ENCODE results near the gene AMD1. TPM values are rescaled to one million over a fixed set of nuclear protein-coding genes. Genes with fewer than 3 reads are reported as not detected.

AMD1 gene
- total RNA-seq (2021) (73.3 and 87.6 TPM in 2 replicates), Bru-seq, nascent RNA (percentile 99 among the genes with signal in this experiment), BruChase-seq, experiment 1, labeled RNA remaining after a 2-hour chase (percentile 99 among the genes with signal in this experiment), BruChase-seq, experiment 2, labeled RNA remaining after a 6-hour chase (percentile 92 among the genes with signal in this experiment)
- long read RNA-seq, full-length matches to known transcripts = 147 of 163 reads
- long read RNA-seq, partial matches to known transcripts = 4 of 163 reads
- long read RNA-seq, other reads (novel, unspliced or antisense) = 12 of 163 reads

DNA sequence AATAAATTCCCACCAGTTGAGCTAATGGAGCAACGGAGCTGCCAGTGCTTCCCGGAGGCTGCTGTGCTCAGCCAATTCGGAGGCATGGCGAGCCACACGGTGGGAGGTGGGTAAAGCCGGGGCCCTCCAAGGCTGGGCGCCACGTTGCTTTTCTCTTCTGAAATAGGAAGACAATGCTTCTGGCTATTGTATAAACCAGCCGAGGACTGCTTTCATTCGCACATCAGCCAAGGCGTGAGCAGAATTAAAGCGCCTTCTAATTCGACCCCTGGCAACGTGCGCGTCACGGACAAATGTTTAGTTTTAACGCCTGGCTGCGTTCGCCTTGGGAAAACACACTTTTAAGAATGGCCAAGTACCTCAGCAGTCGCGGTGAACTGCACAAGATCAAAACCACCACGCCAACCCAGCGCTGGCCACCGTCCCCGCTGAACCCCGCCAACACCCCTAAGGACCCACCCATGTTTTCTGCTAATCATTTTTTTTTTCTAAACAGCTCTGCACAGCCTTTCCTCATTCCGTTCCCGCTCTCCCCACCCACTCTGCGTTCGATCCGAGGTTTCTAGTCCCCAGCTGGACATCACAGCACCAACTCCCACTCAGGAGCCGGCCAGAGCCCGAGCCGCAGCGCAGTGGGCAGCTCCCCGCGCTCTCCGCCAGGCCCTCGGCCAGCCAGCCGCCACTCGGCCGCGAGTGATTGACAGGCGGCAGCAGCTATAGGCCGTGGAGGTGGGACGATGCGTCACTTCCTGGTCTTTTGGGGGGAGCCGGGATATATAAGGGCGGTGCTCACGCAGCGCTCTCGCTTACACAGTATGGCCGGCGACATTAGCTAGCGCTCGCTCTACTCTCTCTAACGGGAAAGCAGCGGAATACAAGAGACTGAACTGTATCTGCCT lies at the start of gene AMD1:
Gene AMD1, plus strand, starts transcription at position 805 of the 899 bp plus-strand sequence. CDS start 321 bp downstream, outside the sequence.
- Histone ChIP-seq H3K27me3 (replicated peaks; ENCODE audit: insufficient read depth, low read depth, low read length, poor library complexity) (no peaks in the 10 kb centered on the region), H3K4me1 (ENCODE audit: insufficient read depth, low read length, poor library complexity, severe bottlenecking) (peaks cover 24% of the 10 kb centered on the region), H3K27ac (ENCODE audit: low read depth, low read length, poor library complexity, severe bottlenecking) (peak within 1 kb of the TSS; percentile 92), H3K4me3 (ENCODE audit: low read depth, low read length, poor library complexity, severe bottlenecking) (peak within 1 kb of the TSS; percentile 96), H3K36me3 (ENCODE audit: insufficient read depth, low read length, poor library complexity, severe bottlenecking) (no peaks in the 10 kb centered on the region), H3K9me3 (ENCODE audit: low read depth, low read length, poor library complexity, severe bottlenecking) (no peaks in the 10 kb centered on the region)
- DNase-seq (ENCODE audit: low spot score) = peak; percentile 97
- ChIA-PET CTCF (interaction anchor here (0.6 kb wide), 2 partner anchors 120 to 184 kb away, joined by 3 read pairs; no protein-coding TSS in a partner anchor), POLR2A (ENCODE audit: low non-redundant PET) (interaction anchor here (0.5 to 1.9 kb wide), 14 partner anchors 8 to 1062 kb away, joined by 3 to 32 read pairs (median 4); partner anchors contain the start of gene CDK19)
- TSS peak; percentile 79 for BruUV-seq (replicated peaks)
- no peak for TF ChIP-seq EZH2 (IDR thresholded peaks at IDR 0.05; ENCODE audit: borderline replicate concordance, low read depth, low read length, poor library complexity, severe bottlenecking)
- intact Hi-C loops (cut with micrococcal nuclease; ENCODE audit: unreplicated experiment) = no loop called here

DNA sequence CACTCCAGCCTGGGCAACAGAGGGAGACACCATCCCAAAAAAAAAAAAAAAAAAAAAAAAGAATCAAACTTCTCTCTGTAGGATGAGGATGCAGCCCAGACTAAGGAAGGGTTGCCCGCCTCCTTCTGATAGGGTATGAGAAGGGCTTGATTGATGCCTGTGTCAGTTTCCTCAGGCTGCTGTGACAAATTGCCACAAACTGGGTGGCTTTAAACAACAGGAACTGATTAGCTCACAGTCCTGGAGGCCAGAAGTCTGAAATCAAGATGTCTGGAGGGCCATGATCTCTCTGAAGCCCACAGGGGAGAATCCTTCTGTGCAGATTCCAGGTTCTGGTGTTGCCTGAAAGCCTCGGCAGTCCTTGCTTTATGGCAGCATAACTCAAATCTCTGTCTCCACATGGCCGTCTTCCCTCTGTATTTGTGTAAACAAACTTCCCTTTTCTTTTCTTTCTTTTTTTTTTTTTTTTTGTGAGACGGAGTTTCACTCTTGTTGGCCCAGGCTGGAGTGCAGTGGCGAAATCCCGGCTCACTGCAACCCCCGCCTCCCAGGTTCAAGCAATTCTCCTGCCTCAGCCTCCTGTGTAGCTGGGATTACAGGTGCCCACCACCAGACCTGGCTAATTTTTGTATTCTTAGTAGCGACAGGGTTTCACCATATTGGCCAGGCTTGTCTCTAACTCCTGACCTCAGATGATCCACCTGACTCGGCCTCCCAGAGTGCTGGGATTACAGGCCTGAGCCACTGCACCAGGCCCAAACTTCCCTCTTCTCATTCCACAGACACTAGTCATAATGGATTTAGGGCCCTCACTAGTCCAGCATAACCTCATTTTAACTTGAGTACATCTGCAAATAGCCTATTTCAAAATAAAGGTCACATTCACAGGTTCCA lies 48.1 kb upstream of the AMD1 start:
- Histone ChIP-seq H3K27me3 (replicated peaks; ENCODE audit: insufficient read depth, low read depth, low read length, poor library complexity) (no peaks in the 10 kb centered on the region), H3K27ac (ENCODE audit: low read depth, low read length, poor library complexity, severe bottlenecking) (no peak overlapping the region), H3K36me3 (ENCODE audit: insufficient read depth, low read length, poor library complexity, severe bottlenecking) (no peaks in the 10 kb centered on the region), H3K4me3 (ENCODE audit: low read depth, low read length, poor library complexity, severe bottlenecking) (no peak overlapping the region), H3K4me1 (ENCODE audit: insufficient read depth, low read length, poor library complexity, severe bottlenecking) (no peaks in the 10 kb centered on the region), H3K9me3 (ENCODE audit: low read depth, low read length, poor library complexity, severe bottlenecking) (no peaks in the 10 kb centered on the region)
- intact Hi-C loops (cut with micrococcal nuclease; ENCODE audit: unreplicated experiment) = no loop called here
- TF ChIP-seq, protein P1, sequence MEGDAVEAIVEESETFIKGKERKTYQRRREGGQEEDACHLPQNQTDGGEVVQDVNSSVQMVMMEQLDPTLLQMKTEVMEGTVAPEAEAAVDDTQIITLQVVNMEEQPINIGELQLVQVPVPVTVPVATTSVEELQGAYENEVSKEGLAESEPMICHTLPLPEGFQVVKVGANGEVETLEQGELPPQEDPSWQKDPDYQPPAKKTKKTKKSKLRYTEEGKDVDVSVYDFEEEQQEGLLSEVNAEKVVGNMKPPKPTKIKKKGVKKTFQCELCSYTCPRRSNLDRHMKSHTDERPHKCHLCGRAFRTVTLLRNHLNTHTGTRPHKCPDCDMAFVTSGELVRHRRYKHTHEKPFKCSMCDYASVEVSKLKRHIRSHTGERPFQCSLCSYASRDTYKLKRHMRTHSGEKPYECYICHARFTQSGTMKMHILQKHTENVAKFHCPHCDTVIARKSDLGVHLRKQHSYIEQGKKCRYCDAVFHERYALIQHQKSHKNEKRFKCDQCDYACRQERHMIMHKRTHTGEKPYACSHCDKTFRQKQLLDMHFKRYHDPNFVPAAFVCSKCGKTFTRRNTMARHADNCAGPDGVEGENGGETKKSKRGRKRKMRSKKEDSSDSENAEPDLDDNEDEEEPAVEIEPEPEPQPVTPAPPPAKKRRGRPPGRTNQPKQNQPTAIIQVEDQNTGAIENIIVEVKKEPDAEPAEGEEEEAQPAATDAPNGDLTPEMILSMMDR (conservative IDR thresholded peaks at IDR 0.05; ENCODE audit: low read depth, low read length) = no peak
- no peak for TF ChIP-seq EZH2 (IDR thresholded peaks at IDR 0.05; ENCODE audit: borderline replicate concordance, low read depth, low read length, poor library complexity, severe bottlenecking)
- ChIA-PET POLR2A (ENCODE audit: low non-redundant PET) (no interaction called here), CTCF (no interaction called here)
- no peak for DNase-seq (ENCODE audit: low spot score)
- no TSS peak for BruUV-seq (replicated peaks)

DNA sequence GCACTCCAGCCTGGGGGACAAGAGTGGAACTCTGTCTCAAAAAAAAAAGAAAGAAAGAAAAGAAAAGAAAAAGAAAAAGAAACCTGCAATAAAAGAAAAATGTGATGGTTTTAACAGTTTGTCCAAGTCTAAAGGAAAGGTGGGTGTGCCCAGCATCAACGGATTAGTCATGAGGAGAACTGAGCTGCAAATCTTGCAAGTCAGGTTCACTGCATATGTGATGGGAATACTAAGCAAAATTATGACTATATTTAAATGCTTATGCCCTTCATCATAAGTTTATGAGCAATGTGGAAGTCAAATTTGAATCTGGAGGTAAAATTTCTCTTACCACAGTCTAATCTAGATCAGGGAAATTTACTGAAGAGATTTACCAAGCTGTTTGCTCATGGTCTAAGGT lies 46.2 kb upstream of the AMD1 start:
- no peaks in the 10 kb centered on the region for H3K27me3 ChIP-seq (replicated peaks; ENCODE audit: insufficient read depth, low read depth, low read length, poor library complexity)
- intact Hi-C loops (cut with micrococcal nuclease; ENCODE audit: unreplicated experiment) = no loop called here
- DNase-seq (ENCODE audit: low spot score) = no peak
- no peak overlapping the region for H3K4me3 ChIP-seq (ENCODE audit: low read depth, low read length, poor library complexity, severe bottlenecking)
- no peak for TF ChIP-seq EZH2 (IDR thresholded peaks at IDR 0.05; ENCODE audit: borderline replicate concordance, low read depth, low read length, poor library complexity, severe bottlenecking)
- ChIA-PET CTCF (no interaction called here), POLR2A (ENCODE audit: low non-redundant PET) (interaction anchor here (0.7 kb wide), 1 partner anchor 13 kb away, joined by 6 read pairs; the partner anchor contains the start of gene CDK19)
- no peaks in the 10 kb centered on the region for H3K36me3 ChIP-seq (ENCODE audit: insufficient read depth, low read length, poor library complexity, severe bottlenecking)
- H3K4me1 ChIP-seq (ENCODE audit: insufficient read depth, low read length, poor library complexity, severe bottlenecking) = no peaks in the 10 kb centered on the region
- H3K27ac ChIP-seq (ENCODE audit: low read depth, low read length, poor library complexity, severe bottlenecking) = no peak overlapping the region
- no peaks in the 10 kb centered on the region for H3K9me3 ChIP-seq (ENCODE audit: low read depth, low read length, poor library complexity, severe bottlenecking)
- BruUV-seq (replicated peaks) = no TSS peak
